H1 (cell line): Measurements from ENCODE around the gene IL1A. TPM values are rescaled to one million over a fixed set of nuclear protein-coding genes. Genes with fewer than 3 reads are reported as not detected.

Source experiments
- SIN3A ChIP-seq, 2 experiments: IDR thresholded peaks in 1 of 2; conservative IDR thresholded peaks in 1 of 2; 2 replicates each; pipeline ENCODE4 v1.6.1; 2011 to 2012; ENCODE audit warnings: low read length in 2 of 2, improper control_type of control experiment in 1 of 2, low read depth in 1 of 2, mild to moderate bottlenecking in 1 of 2
- polyA plus RNA-seq, 7 experiments: library from polyadenylated mRNA; depleted of rRNA in 3 of 7; stranded (reverse) in 5 of 7; unstranded in 2 of 7; fragments of >200 nt in 5 of 7; fragments of 200-250 nt in 2 of 7; gene quantifications; 1 replicate in 5 of 7; 2 replicates in 1 of 7; 4 replicates in 1 of 7; pipeline versions ENCODE4 v1.2.1 to v1.2.3, GENCODE V29; 2011 to 2013; ENCODE audit warnings: missing spikeins in 2 of 7, mixed read lengths in 2 of 7
- total RNA-seq: library from RNA; stranded (reverse); fragmentation: NEBNext Ultra II Directional; extraction: Animal tissue kit (Norgen Biotek cat#: 25700); gene quantifications from 2 replicates; pipeline ENCODE4 v1.2.1, GENCODE V29; 2021

Gene IL1A
- total and polyA plus RNA-seq, 2 of the 8 experiments (the other 6 are each of a cell fraction or from before 2014, with no cell fraction given): 0.32 to 0.74 TPM

DNA sequence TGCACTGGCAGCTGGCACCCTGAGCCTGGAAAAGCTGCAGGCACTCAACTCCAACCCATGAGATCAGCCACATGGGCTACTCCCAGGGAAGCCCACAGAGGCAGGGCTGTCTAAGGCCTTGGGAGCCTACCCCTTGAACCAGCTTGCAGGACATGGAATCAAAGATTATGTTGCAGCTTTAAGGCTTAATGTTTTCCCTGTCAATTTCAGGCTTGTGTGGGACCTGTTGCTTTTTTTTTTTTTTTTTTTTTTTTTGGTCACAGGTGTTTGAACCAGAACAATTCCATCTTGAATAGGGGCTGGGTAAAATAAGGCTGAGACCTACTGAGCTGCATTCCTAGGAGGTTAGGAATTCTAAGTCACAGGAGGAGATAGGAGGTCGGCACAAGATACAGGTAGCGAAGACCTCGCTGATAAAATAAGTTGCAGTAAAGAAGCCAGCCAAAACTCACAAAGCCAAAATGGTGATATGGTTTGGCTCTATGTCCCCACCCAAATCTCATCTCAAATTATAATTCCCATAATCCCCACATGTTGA is 7.5 kb upstream of the IL1A start (continued):
- no peak for TF ChIP-seq SIN3A (conservative IDR thresholded peaks at IDR 0.05 in 1 of 2, IDR thresholded peaks at IDR 0.05 in 1 of 2; ENCODE audit: low read depth in 1 of 2, low read length in 2 of 2)
- TF ChIP-seq, all 59 proteins: peak for 0
